Measurements from ENCODE around the gene PCLO.

DNA sequence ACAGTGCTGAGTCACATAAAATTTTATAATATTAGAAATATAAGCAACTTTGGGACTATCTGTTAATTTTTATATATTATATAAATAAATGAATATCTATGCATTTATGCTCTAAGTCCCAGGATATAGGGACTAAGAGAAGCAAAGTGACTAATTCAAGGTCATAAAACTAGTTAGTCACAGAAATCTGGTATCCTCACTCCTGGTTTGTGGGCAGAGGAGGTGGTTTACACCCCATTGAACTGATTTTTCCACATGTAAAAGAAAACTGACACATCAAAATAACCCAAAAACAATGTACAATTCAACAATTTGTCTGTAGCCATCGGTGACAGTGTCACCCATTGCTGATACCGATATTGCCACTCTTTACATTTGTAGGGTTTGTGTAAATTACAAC lies 3.0 kb downstream of the PCLO start:
- TF ChIP-seq RAD21 (conservative IDR thresholded peaks at IDR 0.05 in 1 of 2, IDR thresholded peaks at IDR 0.05 in 1 of 2) (no peak), RCOR1 (IDR thresholded peaks at IDR 0.05; ENCODE audit: low read depth, low read length) (no peak), MAFK (IDR thresholded peaks at IDR 0.05; ENCODE audit: partially characterized antibody) (no peak), CTCF (IDR thresholded peaks at IDR 0.05) (no peak), EHMT2 (IDR thresholded peaks at IDR 0.05; ENCODE audit: low read depth) (no peak), GATA3 (IDR thresholded peaks at IDR 0.05; ENCODE audit: borderline replicate concordance) (no peak), RNF2 (IDR thresholded peaks at IDR 0.05; ENCODE audit: borderline replicate concordance, low read depth) (no peak), CEBPB (IDR thresholded peaks at IDR 0.05) (no peak), BHLHE40 (IDR thresholded peaks at IDR 0.05; ENCODE audit: low read depth, low read length) (no peak), POLR2A (IDR thresholded peaks at IDR 0.05; ENCODE audit: low read length) (no peak)
- TF ChIP-seq, protein P1, sequence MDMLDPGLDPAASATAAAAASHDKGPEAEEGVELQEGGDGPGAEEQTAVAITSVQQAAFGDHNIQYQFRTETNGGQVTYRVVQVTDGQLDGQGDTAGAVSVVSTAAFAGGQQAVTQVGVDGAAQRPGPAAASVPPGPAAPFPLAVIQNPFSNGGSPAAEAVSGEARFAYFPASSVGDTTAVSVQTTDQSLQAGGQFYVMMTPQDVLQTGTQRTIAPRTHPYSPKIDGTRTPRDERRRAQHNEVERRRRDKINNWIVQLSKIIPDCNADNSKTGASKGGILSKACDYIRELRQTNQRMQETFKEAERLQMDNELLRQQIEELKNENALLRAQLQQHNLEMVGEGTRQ (IDR thresholded peaks at IDR 0.05): no peak

Measured in A549 (cell line).